H54 (cell line): Measurements from ENCODE around the gene MAGI2.

ENCODE experiments used
- DNase-seq: peaks from one replicate; pipeline ENCODE4 v3.0.0; 2011; ENCODE audit warnings: low spot score, mixed read lengths; ENCODE audit not compliant: insufficient read length
- FAIRE-seq: peaks from 3 replicates; lab custom pipeline; 2011; peaks lifted over from hg19 to GRCh38; lab: Jason Lieb, UNC
- POLR2A ChIP-seq: IDR thresholded peaks from 2 replicates; pipeline ENCODE4 v1.6.1; 2011; ENCODE audit warnings: low read depth, mild to moderate bottlenecking, low read length

Gene MAGI2

GRCh38 chr7:78377532-78377931, 1075.9 kb downstream of the MAGI2 start:
- TF ChIP-seq POLR2A, result no peak
- DNase-seq, result no peak

GRCh38 chr7:78370936-78371335, 1082.5 kb downstream of the MAGI2 start:
- TF ChIP-seq POLR2A, result no peak
- FAIRE-seq (no peak), DNase-seq (no peak)

More at GRCh38 chr7:78377532-78377931, 1075.9 kb downstream of the MAGI2 start:
- no peak for FAIRE-seq

GRCh38 chr7:78368771-78369170, 1084.7 kb downstream of the MAGI2 start:
- FAIRE-seq (no peak), DNase-seq (no peak)
- no peak for TF ChIP-seq POLR2A

GRCh38 chr7:78367280-78367773, 1086.1 kb downstream of the MAGI2 start:
- no peak for FAIRE-seq
- no peak for TF ChIP-seq POLR2A

GRCh38 chr7:78363866-78364265, 1089.6 kb downstream of the MAGI2 start:
- no peak for TF ChIP-seq POLR2A
- FAIRE-seq (no peak), DNase-seq (no peak)

More at GRCh38 chr7:78367280-78367773, 1086.1 kb downstream of the MAGI2 start:
- DNase-seq, result no peak

GRCh38 chr7:78359836-78360235, 1093.6 kb downstream of the MAGI2 start:
- DNase-seq, result no peak
- no peak for TF ChIP-seq POLR2A
- no peak for FAIRE-seq

- FAIRE-seq (no peak), DNase-seq (no peak)
Observed at GRCh38 chr7:78357709-78358108, 1095.8 kb downstream of the MAGI2 start.

GRCh38 chr7:78355834-78356233, 1097.6 kb downstream of the MAGI2 start:
- no peak for DNase-seq
- FAIRE-seq, result no peak
- no peak for TF ChIP-seq POLR2A

More at GRCh38 chr7:78357709-78358108, 1095.8 kb downstream of the MAGI2 start:
- TF ChIP-seq POLR2A, result no peak

GRCh38 chr7:78350926-78351325, 1102.5 kb downstream of the MAGI2 start:
- DNase-seq, result no peak
- TF ChIP-seq POLR2A, result no peak
- FAIRE-seq, result no peak

- FAIRE-seq, result no peak
- no peak for DNase-seq
- TF ChIP-seq POLR2A, result no peak
Observed at GRCh38 chr7:78350391-78350790, 1103.1 kb downstream of the MAGI2 start.

GRCh38 chr7:78346827-78347226, 1106.6 kb downstream of the MAGI2 start:
- no peak for TF ChIP-seq POLR2A
- DNase-seq (no peak), FAIRE-seq (no peak)

GRCh38 chr7:78345979-78346378, 1107.5 kb downstream of the MAGI2 start:
- DNase-seq (no peak), FAIRE-seq (no peak)
- no peak for TF ChIP-seq POLR2A

GRCh38 chr7:78345293-78345911, 1108.1 kb downstream of the MAGI2 start:
- FAIRE-seq (no peak), DNase-seq (no peak)
- TF ChIP-seq POLR2A, result no peak

- TF ChIP-seq POLR2A, result no peak
- DNase-seq (no peak), FAIRE-seq (no peak)
Observed at GRCh38 chr7:78334426-78334825, 1119.0 kb downstream of the MAGI2 start.
